Activated effector memory CD4-positive, alpha-beta T cell treated with Interleukin-2 at 50 U/mL for 16 hours (primary cell): Measurements from ENCODE around the gene KBTBD13.
A peak's percentile ranks its signal among the peaks of the same experiment; 100 is the strongest.
"Not testable (repeated sequence)": the region's sequence is repeated elsewhere in the genome, so short reads cannot be mapped to it uniquely, and the experiment has no call there.

Experiments used
- DNase-seq: peaks from one replicate; pipeline ENCODE4 v3.0.0-alpha.2; 2020

The KBTBD13 gene

GRCh38 chr15:65076486-65077290 is at the start of gene KBTBD13:
TSS of gene KBTBD13 (plus strand) at chr15:65076746. CDS start at chr15:65076816, 70 bp downstream.
- DNase-seq = no peak

GRCh38 chr15:65026756-65027155 is 49.8 kb upstream of the KBTBD13 start:
- no peak for DNase-seq

- DNase-seq = no peak
These were observed 49.0 kb upstream of the KBTBD13 start for GRCh38 chr15:65027593-65027992.

GRCh38 chr15:65028338-65028737 is 48.2 kb upstream of the KBTBD13 start:
- DNase-seq = no peak

GRCh38 chr15:65028921-65029735 is 47.4 kb upstream of the KBTBD13 start, which contains the start of gene MTFMT:
TSS of gene MTFMT (minus strand) at chr15:65029639. CDS start at chr15:65029613, 26 bp downstream.
- DNase-seq = peak; percentile 90

- no peak for DNase-seq
These were observed 46.8 kb upstream of the KBTBD13 start for GRCh38 chr15:65029736-65030208.

GRCh38 chr15:65032801-65033537 is 43.6 kb upstream of the KBTBD13 start:
- no peak for DNase-seq

- no peak for DNase-seq
These were observed 42.8 kb upstream of the KBTBD13 start for GRCh38 chr15:65033659-65034269.

GRCh38 chr15:65034719-65035118 is 41.8 kb upstream of the KBTBD13 start:
- DNase-seq = no peak

GRCh38 chr15:65037309-65037708 is 39.2 kb upstream of the KBTBD13 start:
- DNase-seq = no peak

GRCh38 chr15:65038428-65038827 is 38.1 kb upstream of the KBTBD13 start:
- DNase-seq = no peak

- no peak for DNase-seq
These were observed 37.7 kb upstream of the KBTBD13 start for GRCh38 chr15:65038836-65039235.

GRCh38 chr15:65040461-65040860 is 36.1 kb upstream of the KBTBD13 start:
- DNase-seq = no peak

- no peak for DNase-seq
These were observed 34.8 kb upstream of the KBTBD13 start for GRCh38 chr15:65041787-65042186.

- no peak for DNase-seq
These were observed 33.7 kb upstream of the KBTBD13 start for GRCh38 chr15:65042776-65043327.

GRCh38 chr15:65044218-65044617 is 32.3 kb upstream of the KBTBD13 start:
- DNase-seq = not testable (repeated sequence)

- DNase-seq = no peak
These were observed 31.6 kb upstream of the KBTBD13 start, which contains the start of gene SLC51B for GRCh38 chr15:65044724-65045481. TSS of gene SLC51B (plus strand) at chr15:65045387. CDS start at chr15:65050005, 4,618 bp downstream.

GRCh38 chr15:65048241-65048640 is 28.3 kb upstream of the KBTBD13 start:
- DNase-seq = no peak

- peak; percentile 68 for DNase-seq
These were observed 27.1 kb upstream of the KBTBD13 start for GRCh38 chr15:65049418-65049840.

GRCh38 chr15:65050270-65050669 is 26.3 kb upstream of the KBTBD13 start:
- DNase-seq = no peak

GRCh38 chr15:65051266-65051665 is 25.3 kb upstream of the KBTBD13 start:
- DNase-seq = no peak
